ENCODE measurements around the gene LTBP3. TPM values are rescaled to one million over a fixed set of nuclear protein-coding genes. Genes with fewer than 3 reads are reported as not detected.
"Not testable (repeated sequence)": the region's sequence is repeated elsewhere in the genome, so short reads cannot be mapped to it uniquely, and the experiment has no call there.

The LTBP3 gene
- total RNA-seq, 1 donor from 2014 or later: 17.5 TPM

DNA sequence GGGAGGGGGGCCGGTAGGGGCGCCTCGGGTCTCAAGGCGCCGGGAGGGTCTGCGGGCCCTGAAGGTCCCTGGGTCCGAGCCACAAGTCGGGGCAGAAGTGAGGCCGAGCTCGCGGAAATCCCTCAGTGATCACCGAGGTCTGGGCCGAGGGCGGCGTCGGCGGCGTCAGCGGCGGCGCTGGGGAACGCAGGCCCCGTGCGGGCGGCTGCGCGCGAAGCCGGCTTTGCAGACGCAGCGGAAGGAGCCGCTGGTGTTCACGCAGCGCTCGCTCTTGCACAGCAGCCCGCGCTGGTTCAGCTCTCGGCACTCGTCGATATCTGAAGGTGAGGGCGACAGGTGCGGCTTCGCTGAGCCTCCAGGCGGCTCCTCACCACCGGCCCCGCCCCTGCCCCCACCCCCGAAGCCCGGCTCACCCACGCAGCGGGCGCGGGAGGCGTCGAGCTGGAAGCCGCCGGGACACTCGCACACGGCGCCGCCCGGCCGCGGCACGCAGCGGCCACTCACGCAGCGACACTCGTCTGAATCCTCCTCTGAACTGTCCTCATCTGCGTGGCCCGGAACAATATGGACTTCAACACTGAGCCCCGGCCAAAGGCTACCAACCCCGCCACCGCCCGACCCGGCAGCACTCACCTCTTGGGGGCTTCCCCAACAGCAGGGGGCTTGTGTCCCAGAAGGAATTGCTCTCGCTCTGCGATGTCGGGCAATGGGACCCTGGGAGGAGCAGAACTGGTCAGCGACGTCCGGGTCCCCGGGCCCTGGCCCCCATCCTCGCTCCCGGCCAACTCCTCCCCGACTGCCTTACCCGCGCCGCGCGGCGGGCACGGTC, 19.0 kb downstream of the LTBP3 start:
- FAIRE-seq: no peak
- DNase-seq (ENCODE audit: low spot score in 2 of 2): no peak

- FAIRE-seq: no peak
- DNase-seq (ENCODE audit: low spot score in 2 of 2): no peak
Measured at GRCh38 chr11:65538232-65538914, 19.8 kb downstream of the LTBP3 start.

GRCh38 chr11:65537620-65538231, 20.4 kb downstream of the LTBP3 start:
- DNase-seq (ENCODE audit: low spot score in 2 of 2) (no peak), FAIRE-seq (no peak)

DNA sequence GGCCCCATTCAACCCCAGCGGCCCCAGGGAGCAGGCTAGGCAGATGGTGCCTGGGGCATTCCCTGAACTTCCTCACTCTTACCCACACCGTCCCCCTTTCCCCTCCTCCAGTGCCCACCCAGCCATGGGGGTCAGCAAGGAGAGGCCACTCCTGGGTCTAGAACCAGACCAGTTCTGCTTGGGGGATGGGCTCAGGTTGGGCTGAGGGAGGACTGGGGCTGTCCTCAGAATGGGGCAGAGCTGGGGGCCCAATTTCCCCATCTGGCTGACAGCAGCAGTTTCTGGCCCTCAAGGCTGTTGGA, 20.9 kb downstream of the LTBP3 start:
- no peak for DNase-seq (ENCODE audit: low spot score in 2 of 2)
- FAIRE-seq: no peak

- DNase-seq (ENCODE audit: low spot score in 2 of 2) (no peak), FAIRE-seq (no peak)
Measured at GRCh38 chr11:65536412-65537295, 21.5 kb downstream of the LTBP3 start.

GRCh38 chr11:65535102-65535501, 23.1 kb downstream of the LTBP3 start:
- DNase-seq (ENCODE audit: low spot score in 2 of 2) (no peak), FAIRE-seq (no peak)

- DNase-seq (ENCODE audit: low spot score in 2 of 2): no peak
- no peak for FAIRE-seq
Measured at GRCh38 chr11:65532388-65533064, 25.6 kb downstream of the LTBP3 start.

GRCh38 chr11:65530157-65530496, 28.0 kb downstream of the LTBP3 start:
- no peak for DNase-seq (ENCODE audit: low spot score in 2 of 2)
- FAIRE-seq: no peak

DNA sequence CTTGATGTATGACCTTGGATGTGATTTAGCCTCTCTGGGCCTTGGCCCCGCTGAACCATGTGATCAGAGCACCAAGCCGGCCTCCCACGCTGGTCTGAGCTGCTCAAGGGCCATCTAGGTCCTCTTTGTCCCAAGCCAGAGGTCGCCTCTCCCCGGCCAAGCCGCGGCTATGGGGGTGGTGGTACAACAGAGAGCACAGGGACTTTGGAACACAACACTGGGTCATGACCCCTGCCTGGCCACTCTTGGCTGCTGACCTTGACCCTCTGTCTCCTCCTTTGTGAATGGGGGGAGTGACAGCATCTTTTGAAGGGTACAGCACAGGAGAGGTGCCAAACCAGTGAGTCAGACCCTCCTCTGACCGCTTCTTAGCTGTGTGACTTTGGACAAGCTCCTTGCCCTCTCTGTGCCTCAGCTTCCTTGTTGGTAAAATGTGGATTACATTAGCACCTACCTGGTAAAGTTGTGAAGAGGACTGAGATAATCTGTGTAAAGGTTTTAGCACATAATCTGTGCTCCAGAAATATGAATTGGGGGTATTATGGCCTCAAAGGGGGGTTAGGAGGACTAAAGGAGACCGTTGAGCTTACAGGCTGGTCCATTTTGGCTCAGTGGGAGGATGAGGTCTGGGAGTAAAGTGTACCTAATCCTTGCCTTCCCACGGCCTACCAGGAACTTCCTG, 28.5 kb downstream of the LTBP3 start:
- FAIRE-seq (no peak), DNase-seq (ENCODE audit: low spot score in 2 of 2) (no peak)

DNA sequence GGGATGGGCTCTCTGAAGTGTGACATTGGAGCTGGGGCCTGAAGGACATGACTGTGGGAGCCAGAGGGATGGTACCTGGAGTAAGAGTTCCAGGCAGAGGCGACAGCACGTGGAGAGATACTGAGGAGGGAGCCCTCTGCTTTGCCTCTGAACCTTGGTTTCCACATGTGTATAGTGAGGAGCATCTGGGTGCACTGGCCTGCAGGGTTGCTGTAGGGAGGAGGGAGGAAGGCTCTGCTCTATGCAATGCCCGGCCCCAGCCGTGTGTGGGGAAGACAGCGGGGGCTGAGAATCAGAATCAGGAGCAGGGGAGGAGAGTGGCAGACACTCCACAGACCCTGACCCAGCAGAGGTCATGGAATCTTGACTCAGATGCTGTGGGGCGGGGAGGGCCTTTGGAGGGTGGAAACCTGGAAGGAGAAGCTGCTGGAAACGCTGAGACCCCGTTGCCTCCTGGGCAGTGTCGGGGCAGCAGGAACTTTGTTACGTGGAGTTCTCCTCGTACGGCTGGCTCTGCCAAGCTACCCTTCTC, 29.3 kb downstream of the LTBP3 start:
- DNase-seq (ENCODE audit: low spot score in 2 of 2) (no peak), FAIRE-seq (no peak)

- no peak for DNase-seq (ENCODE audit: low spot score in 2 of 2)
- FAIRE-seq: no peak
Measured at GRCh38 chr11:65526744-65527143, 31.4 kb downstream of the LTBP3 start.

- FAIRE-seq (no peak), DNase-seq (ENCODE audit: low spot score in 2 of 2) (no peak)
Measured at GRCh38 chr11:65525546-65526480, 32.3 kb downstream of the LTBP3 start.

GRCh38 chr11:65524741-65525545, 33.2 kb downstream of the LTBP3 start, which contains the start of gene SCYL1:
Gene SCYL1 (plus strand): TSS chr11:65525083. CDS start chr11:65525154, 71 bp downstream.
- FAIRE-seq (no peak), DNase-seq (ENCODE audit: low spot score in 2 of 2) (peak; percentile 97 to 99)

GRCh38 chr11:65524014-65524740, 34.0 kb downstream of the LTBP3 start:
- no peak for FAIRE-seq
- DNase-seq (ENCODE audit: low spot score in 2 of 2): no peak

DNA sequence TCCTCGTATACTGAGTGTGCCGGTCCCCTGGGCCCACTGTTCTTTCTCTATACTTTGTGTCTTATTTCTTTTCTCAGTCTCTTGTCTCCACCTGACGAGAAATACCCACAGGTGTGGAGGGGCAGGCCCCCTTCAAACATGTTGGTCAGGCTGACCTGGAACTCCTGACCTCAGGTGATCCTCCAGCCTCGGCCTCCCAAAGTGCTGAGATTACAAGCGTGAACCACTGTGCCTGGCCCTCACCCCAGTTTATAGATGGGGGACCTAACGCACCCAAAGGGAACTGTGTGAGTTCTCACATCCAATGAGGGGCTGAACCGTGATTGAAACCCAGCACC, 34.6 kb downstream of the LTBP3 start:
- not testable (repeated sequence) for FAIRE-seq; DNase-seq (ENCODE audit: low spot score in 2 of 2)

GRCh38 chr11:65522718-65523630, 35.2 kb downstream of the LTBP3 start:
- not testable (repeated sequence) for FAIRE-seq; DNase-seq (ENCODE audit: low spot score in 2 of 2)
